GM12874 (cell line): ENCODE data around the gene ERCC5.

Source experiments
- TF ChIP-seq, protein P1 (sequence below): IDR thresholded peaks from 2 replicates; pipeline ENCODE4 v1.5.1; 2011; ENCODE audit warnings: low read depth, mild to moderate bottlenecking, control low read depth, low read length, moderate library complexity; ENCODE audit not compliant: insufficient read depth

Gene ERCC5

DNA sequence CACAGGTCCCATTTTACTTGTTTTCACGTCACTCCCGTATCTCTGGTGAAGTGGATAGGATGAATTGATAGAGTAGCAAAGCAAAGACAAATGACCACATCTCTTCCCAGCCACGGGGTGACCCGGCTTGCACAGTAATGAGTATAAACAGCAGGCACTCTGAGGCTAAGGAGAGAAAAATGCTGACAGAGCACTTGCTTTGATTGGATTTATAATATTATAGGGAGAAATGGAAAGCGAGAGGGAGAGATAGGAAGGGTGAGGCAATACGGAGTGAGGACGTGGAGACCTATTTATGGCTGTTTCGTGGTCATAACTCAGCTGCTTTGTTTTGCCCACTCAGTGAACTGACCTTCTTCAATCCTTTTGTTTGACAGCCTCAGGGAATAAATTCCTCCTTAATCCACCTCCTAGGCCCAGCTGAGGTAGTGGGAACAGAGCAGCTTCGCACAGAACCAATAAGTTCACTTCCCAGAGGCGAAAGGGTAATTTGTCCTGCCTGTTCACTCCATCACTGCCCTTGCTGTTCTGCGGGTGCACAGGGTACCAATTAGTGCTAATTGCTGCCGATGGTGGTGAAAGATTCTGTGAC is 68.6 kb downstream of the ERCC5 start:
- TF ChIP-seq, protein P1, sequence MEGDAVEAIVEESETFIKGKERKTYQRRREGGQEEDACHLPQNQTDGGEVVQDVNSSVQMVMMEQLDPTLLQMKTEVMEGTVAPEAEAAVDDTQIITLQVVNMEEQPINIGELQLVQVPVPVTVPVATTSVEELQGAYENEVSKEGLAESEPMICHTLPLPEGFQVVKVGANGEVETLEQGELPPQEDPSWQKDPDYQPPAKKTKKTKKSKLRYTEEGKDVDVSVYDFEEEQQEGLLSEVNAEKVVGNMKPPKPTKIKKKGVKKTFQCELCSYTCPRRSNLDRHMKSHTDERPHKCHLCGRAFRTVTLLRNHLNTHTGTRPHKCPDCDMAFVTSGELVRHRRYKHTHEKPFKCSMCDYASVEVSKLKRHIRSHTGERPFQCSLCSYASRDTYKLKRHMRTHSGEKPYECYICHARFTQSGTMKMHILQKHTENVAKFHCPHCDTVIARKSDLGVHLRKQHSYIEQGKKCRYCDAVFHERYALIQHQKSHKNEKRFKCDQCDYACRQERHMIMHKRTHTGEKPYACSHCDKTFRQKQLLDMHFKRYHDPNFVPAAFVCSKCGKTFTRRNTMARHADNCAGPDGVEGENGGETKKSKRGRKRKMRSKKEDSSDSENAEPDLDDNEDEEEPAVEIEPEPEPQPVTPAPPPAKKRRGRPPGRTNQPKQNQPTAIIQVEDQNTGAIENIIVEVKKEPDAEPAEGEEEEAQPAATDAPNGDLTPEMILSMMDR, result no peak

GRCh38 chr13:102915393-102915930 is 69.6 kb downstream of the ERCC5 start:
- TF ChIP-seq, protein P1, result no peak

DNA sequence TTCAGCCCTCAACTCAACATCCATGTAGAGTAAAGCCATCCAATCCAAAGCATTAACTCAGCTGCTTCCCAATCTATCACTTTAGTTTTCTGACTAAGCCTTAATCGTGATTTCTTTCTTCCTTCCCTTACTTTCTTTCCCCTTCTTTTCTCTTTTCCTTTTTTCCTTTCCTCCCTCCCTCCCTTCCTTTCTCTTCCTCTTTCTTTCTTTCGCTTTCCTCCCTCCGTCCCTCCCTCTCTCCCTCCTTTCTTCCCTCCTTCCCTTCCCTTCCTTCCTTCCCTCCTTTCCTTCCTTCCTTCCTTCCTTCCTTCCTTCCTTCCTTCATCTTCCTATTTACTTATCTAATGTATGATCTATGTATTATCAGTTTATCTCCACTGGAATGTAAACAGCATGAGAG is 71.2 kb downstream of the ERCC5 start:
- TF ChIP-seq, protein P1, result no peak

DNA sequence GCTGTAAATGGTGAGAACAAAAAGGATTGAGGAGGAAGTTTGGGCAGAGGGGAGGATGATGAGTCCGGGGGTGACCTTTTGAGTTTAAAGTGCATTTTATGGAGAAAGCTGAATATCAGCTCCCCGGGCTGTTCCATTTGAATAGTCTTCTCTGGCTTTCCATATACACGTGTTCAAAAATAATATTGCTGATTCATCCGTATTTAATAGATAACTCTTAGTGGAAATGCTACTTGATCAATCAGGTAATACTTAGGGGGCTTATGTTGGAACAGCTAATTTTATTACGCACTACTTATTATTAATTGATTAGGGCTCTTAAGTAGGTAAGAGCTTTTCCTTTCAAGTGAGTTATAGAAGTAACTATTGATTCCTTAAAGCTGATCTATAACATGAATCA is 76.4 kb downstream of the ERCC5 start:
- TF ChIP-seq, protein P1, result no peak
